ENCODE measurements around the gene RIN3. TPM values are rescaled to one million over a fixed set of nuclear protein-coding genes. Genes with fewer than 3 reads are reported as not detected.
A peak's percentile ranks its signal among the peaks of the same experiment; 100 is the strongest.

Gene RIN3
- total RNA-seq, 4 donors from 2014 or later, result 4.7 to 7.9 (median 6.6) TPM

DNA sequence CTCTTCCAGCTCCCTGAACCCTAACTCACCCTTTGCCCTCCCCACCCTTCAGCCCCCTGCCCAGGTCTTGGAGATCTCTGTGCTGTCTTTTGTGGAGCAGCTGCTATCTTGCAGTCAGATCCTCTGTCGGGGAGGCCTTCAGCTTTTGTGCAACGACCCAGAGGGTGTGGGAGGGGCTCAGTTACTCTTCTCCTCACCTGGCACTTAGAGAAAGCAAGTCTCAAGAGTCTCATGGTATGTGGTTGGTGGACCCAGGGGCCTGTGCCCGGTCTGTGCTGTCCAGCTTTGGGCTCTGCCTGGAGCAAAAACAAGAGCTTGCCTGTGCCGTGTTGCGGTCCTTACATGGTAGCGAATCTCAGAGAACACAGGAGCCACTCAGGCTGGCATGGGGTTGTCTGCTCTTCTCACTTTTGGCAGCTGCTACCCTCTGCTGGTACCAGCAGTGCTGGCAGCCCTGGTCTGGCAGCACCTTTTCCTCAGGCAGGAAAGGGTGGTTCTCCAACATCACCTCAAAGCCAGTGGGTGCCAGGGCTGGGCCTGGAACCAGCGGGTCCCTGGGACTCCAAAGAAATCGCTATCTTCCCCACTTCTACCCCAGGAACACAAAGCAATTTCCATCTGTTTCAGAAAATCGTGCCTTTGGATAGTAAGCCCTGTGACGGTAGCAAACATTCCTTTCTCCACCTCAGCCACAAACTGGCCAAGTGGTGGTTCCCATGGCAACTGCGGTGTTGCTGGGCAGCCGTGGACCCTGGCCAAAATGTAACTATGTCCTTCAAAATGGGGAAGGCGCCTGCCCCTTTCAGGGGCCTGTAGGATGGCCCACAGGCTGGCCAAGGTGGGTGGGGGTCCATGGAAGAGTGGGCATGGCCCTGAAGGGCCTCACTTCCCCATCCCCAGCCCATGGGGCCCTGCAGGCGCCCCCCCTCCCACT is 90.0 kb downstream of the RIN3 start:
- intact Hi-C loops (cut with DNase I), result no loop called here

DNA sequence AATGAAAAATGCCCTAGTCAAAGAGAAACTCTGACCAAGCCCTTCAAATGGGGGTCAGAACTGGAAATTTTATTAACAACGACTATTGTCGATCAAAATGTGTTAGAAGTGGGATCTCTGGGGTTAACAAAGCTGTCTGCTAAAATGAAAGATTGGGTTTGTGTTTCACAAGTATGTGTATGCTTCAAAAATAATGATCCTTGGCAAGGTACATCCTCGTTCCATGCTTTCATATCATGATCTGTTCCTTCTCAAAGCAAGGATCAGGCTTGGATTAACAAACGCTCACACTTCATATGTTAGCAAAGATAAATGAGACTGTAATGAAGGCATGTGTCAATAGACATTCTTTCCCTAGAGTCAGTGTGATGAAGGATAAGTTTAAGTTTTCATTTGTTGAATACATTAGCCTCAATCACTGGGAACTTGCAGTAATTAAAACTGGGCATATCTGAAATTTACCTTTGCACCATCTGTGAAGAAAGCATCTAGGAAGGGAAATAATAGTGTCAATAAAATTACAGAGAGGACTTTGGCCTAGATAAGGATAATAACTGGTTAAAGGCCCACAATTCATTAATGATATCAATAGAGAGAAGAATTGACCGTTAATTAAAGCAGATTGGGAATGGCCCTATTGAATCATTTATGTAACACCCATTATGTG is 91.8 kb downstream of the RIN3 start:
- WGBS, 2 donors, result 88 to 92% methylated on average over 5 of the region's 5 CpGs
- no peak overlapping the region for H3K4me3 ChIP-seq (replicated peaks in 1 of 3)
- intact Hi-C loops (cut with DNase I), result no loop called here
- no peaks in the 10 kb centered on the region for H3K9me3 ChIP-seq
- no peak for DNase-seq
- TF ChIP-seq, protein P1, sequence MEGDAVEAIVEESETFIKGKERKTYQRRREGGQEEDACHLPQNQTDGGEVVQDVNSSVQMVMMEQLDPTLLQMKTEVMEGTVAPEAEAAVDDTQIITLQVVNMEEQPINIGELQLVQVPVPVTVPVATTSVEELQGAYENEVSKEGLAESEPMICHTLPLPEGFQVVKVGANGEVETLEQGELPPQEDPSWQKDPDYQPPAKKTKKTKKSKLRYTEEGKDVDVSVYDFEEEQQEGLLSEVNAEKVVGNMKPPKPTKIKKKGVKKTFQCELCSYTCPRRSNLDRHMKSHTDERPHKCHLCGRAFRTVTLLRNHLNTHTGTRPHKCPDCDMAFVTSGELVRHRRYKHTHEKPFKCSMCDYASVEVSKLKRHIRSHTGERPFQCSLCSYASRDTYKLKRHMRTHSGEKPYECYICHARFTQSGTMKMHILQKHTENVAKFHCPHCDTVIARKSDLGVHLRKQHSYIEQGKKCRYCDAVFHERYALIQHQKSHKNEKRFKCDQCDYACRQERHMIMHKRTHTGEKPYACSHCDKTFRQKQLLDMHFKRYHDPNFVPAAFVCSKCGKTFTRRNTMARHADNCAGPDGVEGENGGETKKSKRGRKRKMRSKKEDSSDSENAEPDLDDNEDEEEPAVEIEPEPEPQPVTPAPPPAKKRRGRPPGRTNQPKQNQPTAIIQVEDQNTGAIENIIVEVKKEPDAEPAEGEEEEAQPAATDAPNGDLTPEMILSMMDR (IDR thresholded peaks at IDR 0.05), result no peak
- TF ChIP-seq POLR2A (IDR thresholded peaks at IDR 0.05), result no peak
- H3K27ac ChIP-seq, result no peak overlapping the region
- H3K36me3 ChIP-seq, result no peaks in the 10 kb centered on the region
- H3K4me1 ChIP-seq, result peaks cover 0 to 6% of the 10 kb centered on the region in 2 donors
- no peaks in the 10 kb centered on the region for H3K27me3 ChIP-seq

More for the DNA sequence above, 90.0 kb downstream of the RIN3 start:
- Histone ChIP-seq H3K4me3 (replicated peaks in 1 of 3) (no peak overlapping the region), H3K9me3 (no peaks in the 10 kb centered on the region), H3K27ac (no peak overlapping the region), H3K27me3 (no peaks in the 10 kb centered on the region), H3K36me3 (no peaks in the 10 kb centered on the region), H3K4me1 (peaks cover 0 to 6% of the 10 kb centered on the region in 2 donors)
- WGBS, 2 donors, result 37 to 54% methylated on average over 9 to 12 of the region's 14 CpGs
- DNase-seq, result peak; percentile 61 to 63
- TF ChIP-seq, protein P1 (IDR thresholded peaks at IDR 0.05), result peak in 2 of 6 experiments; percentile 13 to 24
- TF ChIP-seq POLR2A (IDR thresholded peaks at IDR 0.05), result no peak

DNA sequence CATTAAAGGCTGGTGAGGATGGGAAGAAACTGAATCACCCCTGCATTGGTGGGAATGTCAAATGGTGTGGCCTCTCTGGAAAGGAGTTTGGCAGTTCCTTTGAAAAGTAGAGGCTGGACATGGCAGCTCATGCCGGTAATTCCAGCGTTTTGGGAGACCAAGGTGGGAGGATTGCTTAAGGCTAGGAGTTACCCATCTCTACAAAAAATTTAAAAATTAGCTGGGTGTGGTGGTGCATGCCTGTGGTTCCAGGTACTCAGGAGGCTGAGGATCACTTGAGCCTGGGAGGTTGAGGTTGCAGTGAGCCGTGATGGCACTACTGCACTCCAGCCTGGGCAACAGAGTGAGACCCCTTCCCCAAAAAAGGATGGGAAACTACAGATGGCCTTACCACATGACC is 93.7 kb downstream of the RIN3 start:
- Histone ChIP-seq H3K27me3 (no peaks in the 10 kb centered on the region), H3K9me3 (no peaks in the 10 kb centered on the region), H3K4me1 (peaks cover 0 to 6% of the 10 kb centered on the region in 2 donors), H3K27ac (no peak overlapping the region), H3K4me3 (replicated peaks in 1 of 3) (no peak overlapping the region), H3K36me3 (no peaks in the 10 kb centered on the region)
- intact Hi-C loops (cut with DNase I), result no loop called here
- WGBS, 2 donors, result 91 to 95% methylated on average over 3 of the region's 3 CpGs
- no peak for DNase-seq
- TF ChIP-seq, protein P1 (IDR thresholded peaks at IDR 0.05), result no peak
- no peak for TF ChIP-seq POLR2A (IDR thresholded peaks at IDR 0.05)

DNA sequence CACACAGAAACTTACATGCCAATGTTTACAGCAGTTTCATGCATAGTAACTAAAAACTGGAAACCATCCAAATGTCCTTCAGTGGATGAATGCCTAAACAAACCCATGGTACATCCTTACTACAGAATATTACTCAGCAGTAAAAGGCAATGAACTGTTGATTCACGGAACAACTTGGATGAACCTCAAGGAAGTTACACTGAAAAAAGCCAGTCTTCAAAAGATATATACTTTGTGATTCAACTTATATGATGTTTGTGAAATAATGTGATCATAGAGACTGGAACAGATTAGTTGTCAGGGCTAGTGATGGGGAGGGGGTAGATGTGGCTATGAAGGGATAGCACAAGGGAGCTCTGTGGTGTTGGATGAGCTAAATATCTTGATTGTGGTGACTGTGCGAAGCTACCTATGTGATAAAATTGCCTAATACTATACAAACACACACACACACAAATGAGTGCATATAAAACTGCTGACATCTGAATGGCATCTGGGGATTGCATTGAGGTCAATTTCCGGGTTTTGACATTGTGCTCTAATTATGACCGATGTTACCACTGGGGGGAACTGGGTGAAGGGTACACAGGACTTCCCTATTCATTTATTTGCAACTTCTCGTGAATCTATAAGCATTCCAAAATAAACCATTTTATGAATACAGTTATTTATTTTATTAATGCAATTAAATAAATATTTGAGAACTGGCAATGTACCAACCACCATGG is 94.3 kb downstream of the RIN3 start:
- 88 to 91% methylated on average over 5 of the region's 5 CpGs for WGBS, 2 donors
- DNase-seq, result no peak
- H3K4me3 ChIP-seq (replicated peaks in 1 of 3), result no peak overlapping the region
- no peak for TF ChIP-seq POLR2A (IDR thresholded peaks at IDR 0.05)
- TF ChIP-seq, protein P1 (IDR thresholded peaks at IDR 0.05), result no peak
- intact Hi-C loops (cut with DNase I), result no loop called here
- no peaks in the 10 kb centered on the region for H3K27me3 ChIP-seq
- no peaks in the 10 kb centered on the region for H3K36me3 ChIP-seq
- H3K9me3 ChIP-seq, result no peaks in the 10 kb centered on the region
- H3K4me1 ChIP-seq, result peaks cover 0 to 6% of the 10 kb centered on the region in 2 donors
- no peak overlapping the region for H3K27ac ChIP-seq
